UCSD-AML1 (cell line): ENCODE data around the gene B3GNT5.
"Not testable (repeated sequence)": the region's sequence is repeated elsewhere in the genome, so short reads cannot be mapped to it uniquely, and the experiment has no call there.

Experiments
- DNase-seq: peaks from one replicate; lab custom pipeline; 2025; ENCODE audit not compliant: unreplicated experiment; lab: John Stamatoyannopoulos, UW

The B3GNT5 gene

DNA sequence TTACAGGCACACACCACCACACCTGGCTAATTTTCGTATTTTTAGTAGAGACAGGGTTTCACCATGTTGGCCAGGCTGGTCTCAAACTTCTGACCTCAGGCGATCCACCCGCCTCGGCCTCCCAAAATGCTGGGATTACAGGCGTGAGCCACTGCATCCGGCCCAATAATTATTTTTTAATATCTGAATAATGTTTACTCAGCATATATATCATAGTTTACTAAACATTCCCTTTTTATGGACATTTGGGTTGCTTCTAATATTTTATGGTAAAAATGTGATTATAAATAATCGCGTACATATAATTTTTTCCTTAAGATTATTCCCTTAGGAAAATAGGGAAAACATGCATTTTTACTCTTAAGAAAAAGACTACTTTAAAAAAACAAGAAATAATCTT is 22.8 kb upstream of the B3GNT5 start:
- not testable (repeated sequence) for DNase-seq

GRCh38 chr3:183230826-183231225 is 22.2 kb upstream of the B3GNT5 start:
- DNase-seq: no peak

DNA sequence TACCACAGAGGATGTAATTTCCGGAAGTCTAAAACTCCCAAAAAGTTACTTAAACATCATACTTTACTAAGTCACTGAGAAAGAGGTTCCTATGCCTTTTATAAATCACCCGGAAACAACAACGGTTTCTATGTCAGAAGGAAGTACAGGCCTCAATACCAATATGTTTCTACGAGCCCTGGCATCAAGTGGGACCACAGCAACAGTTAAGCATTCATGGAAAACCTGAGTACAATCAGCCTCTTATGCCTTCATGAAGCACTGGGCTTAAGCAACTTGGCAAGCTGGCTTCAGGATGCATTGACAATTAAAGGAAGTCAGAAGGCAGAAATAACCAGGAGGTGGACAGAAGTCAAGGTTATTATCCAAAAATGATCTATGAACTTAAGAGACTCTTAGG is 19.1 kb upstream of the B3GNT5 start:
- no peak for DNase-seq

DNA sequence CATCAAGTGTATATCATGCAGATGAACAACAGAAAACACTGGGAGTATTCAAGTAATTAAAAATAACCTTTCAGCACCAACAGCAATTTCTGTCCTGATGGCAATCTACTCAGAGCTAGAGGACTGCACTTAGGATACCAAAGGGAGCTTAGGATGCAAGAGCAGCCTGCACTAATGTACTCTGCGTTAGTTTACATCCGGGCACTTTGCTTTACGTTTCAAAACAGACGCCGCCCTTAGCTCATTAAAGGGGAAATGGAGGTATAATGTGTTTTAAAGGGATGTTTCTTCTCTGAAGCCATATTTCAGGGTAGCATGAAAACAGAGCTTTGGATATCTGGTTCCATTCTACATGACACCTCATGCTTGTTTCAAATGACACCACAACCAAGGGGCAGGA is 14.0 kb upstream of the B3GNT5 start:
- DNase-seq: no peak

- no peak for DNase-seq
Observed at GRCh38 chr3:183242431-183242830, 10.6 kb upstream of the B3GNT5 start.

GRCh38 chr3:183244219-183244618 is 8.8 kb upstream of the B3GNT5 start:
- DNase-seq: peak; percentile 70

- DNase-seq: no peak
Observed at GRCh38 chr3:183244981-183245476, 8.0 kb upstream of the B3GNT5 start.

DNA sequence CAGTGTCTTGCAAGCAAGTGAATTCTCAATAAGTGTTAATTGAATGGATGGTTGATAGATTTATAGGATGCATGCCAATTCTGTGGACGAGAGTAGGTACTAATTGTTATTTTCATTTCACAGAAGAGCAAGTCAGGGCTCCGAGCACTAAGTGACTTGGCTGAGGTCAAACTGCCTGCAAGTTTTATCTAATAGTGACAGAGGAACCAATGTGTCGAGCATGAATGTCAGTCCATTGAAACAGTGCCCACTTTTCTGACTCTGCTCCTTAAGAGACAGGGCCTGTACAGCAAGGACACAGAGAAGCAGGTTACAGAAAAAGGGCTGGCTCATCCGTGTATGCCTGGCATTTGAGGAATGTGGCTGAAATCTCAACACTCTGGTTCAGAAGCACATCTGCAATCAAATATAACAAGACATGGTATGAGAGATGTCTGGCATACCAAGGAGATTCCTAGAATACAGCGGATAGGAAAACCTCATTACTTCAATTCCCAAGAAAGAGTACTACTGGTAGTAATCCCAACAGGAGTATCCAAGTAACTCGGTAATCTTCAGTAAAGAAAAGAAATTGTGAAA is 6.0 kb upstream of the B3GNT5 start:
- DNase-seq: no peak

DNA sequence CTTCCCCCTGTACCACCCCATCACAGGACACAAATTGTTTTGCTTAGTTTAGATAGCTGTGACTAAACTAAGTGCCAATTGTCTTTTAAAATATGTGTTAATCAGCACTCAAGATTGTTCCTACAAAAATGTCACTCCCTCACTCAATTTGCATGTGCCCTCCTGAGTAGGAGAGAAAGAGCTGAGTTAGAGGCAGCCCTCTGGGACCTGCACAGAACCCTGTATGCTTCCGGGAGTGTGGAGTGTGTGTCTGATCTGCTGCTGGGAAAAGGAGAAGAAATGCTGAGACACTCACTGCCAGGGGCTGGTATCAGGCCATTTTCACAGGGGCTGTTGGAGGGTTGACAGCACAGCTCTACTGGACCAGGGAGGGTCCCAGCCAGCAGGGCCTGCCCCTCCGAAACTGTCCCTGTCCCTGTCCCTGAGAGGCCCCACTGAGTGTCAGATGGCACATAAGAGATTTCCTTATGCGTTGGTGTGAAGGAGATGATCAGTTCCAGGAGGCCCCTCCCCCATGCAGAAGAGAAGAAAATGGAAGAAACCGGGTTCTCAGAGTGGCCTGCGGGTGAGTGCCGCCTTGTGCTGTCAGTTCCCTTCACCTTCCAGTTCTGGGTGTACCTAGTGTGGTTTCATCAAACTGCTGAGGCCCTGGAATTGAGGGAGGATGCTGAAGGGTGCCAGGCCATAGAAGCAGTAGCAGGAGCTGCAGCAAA is 3.9 kb upstream of the B3GNT5 start:
- DNase-seq: peak; percentile 30

GRCh38 chr3:183252118-183252782 is 803 bp upstream of the B3GNT5 start:
- no peak for DNase-seq

GRCh38 chr3:183253528-183254486 is 754 bp downstream of the B3GNT5 start:
- peak; percentile 58 for DNase-seq

DNA sequence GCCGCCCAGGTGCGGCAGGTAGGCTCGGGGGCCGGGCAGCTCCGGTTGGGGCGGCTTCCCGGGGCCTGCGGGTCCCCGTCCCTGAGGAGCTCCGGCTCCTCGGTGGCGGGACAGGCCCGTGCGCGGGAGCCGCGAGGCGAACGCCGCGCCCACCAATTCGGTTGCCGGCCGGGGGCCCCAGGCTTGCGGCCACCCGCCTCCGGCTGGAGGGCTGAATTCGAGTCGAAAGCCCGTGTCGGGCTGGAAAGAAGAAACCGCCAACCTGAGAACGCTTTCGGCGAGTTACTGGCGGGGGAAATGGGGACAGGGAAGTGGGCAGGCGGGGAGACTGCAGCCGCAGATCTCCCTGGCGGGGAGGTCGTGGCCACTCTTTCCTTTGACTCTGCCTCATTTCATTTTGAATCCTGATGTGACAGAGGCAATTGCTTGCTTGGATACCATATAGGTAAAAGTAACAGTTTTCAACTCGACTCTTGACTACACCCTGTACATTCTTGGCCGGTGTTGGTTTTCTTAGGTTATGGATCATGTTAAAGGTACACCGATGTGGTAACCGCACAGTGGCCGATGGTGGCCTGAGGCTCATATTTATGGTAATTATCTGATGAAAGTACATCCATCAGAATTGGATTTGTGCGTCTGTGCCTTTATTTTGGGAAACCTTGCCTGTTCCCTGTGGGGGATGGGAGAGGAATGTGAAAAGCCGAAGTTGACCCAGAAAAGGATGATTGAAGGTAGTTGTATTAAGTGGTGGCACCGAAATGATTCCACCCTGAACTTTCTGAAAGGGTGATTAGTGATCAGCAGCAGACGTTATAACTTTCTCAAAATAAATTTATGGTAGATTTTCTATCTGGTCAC is 1.7 kb downstream of the B3GNT5 start:
- DNase-seq: peak; percentile 44

DNA sequence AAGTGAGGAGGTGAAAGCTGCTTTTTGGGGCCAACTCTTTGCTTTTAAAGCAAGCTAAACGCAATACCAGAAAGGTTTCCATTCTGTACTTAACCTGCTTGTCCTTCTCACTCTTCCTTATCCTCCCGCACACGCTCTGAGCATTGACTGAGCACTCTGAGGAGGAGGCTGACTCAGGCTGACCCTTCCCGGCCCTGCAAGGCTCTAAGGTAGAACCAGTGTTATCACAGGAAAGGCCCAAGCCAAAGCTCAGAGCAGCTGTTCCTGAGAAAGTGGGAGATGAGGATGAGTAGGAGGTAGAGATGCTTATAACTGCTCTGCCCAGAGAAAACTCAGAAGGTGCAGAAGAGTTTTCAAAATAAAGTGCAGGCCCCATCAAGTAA is 2.3 kb downstream of the B3GNT5 start:
- no peak for DNase-seq

DNA sequence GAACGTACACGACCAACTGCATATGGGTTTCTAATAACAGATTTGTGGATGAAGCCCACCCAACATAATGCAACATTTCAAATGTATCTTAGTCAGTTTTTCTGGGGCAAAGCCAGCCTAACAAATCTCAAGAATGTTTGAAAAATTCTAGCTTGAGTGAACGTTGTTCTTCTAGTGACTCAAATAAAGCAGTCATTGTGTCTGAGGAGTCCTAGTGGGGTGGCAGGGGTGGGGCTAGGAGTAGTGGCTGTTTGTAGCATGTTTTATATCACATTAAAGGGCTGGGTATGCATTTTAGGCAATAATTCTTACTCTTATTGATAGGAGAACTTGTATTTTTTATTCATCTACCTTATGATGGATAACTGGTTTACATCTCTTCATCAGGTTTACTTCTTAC is 6.0 kb downstream of the B3GNT5 start:
- DNase-seq: no peak

GRCh38 chr3:183259621-183260020 is 6.6 kb downstream of the B3GNT5 start:
- no peak for DNase-seq

DNA sequence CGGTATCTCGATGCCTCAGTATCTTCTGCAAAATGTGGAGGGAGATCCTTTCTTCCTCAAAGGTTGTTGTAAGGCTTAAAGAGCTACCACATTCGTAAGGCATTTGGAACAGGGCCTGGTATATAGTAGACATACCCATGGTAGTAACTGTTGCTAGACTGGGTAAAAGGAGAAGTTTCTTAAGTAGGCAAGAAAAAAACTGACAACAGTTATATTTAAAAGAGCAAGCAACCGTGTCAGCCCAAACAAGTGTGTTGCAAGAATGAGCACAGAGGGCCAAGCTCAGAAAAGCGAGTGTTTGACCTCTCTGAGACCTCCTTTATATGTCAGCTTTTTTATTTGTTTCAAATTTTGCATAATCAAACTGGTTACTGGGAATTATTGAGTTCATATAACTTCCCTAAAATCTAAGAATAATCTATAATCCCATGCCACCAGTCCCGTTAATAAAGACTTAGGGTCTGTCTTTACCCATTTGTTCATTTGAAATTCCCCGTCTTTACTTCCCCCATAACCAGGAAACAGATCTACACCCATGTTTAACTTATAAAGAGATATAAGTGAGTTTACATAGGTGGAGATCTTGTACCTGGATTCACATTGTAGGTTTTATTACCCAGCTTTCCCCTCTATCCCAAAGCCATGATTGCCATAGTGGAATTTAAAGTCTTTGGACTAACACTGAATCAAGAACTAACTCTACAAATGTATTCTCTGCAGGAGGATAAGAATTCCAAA is 7.3 kb downstream of the B3GNT5 start:
- DNase-seq: no peak

- no peak for DNase-seq
Observed at GRCh38 chr3:183261151-183261724, 8.2 kb downstream of the B3GNT5 start.

- DNase-seq: no peak
Observed at GRCh38 chr3:183262875-183263378, 9.9 kb downstream of the B3GNT5 start.

GRCh38 chr3:183264268-183264667 is 11.2 kb downstream of the B3GNT5 start:
- no peak for DNase-seq
